Kidney epithelial cell (primary cell): ENCODE results near the gene ZNF367. TPM values are rescaled to one million over a fixed set of nuclear protein-coding genes. Genes with fewer than 3 reads are reported as not detected.

Experiments
- DNase-seq: peaks from one replicate; pipeline ENCODE4 v3.0.0-alpha.2; 2010; ENCODE audit warnings: low read depth
- H3K27me3 ChIP-seq: 2 replicates; pipeline ENCODE4 v1.6.0; 2011; ENCODE audit warnings: low read length; ENCODE audit not compliant: control insufficient read depth, insufficient read depth
- H3K36me3 ChIP-seq: 2 replicates; pipeline ENCODE4 v1.5.1; 2011; ENCODE audit warnings: low read length; ENCODE audit not compliant: control insufficient read depth, insufficient read depth
- H3K4me3 ChIP-seq: 2 replicates; pipeline ENCODE4 v1.5.1; 2011; ENCODE audit warnings: low read depth, mild to moderate bottlenecking, control low read depth, low read length
- total RNA-seq: library from RNA; depleted of rRNA; stranded (reverse); fragments of >200 nt; gene quantifications from 2 replicates; pipeline ENCODE4 v1.2.3, GENCODE V29; 2015
- TF ChIP-seq, protein P1 (sequence below): IDR thresholded peaks from 2 replicates; pipeline ENCODE4 v1.5.1; 2011; ENCODE audit warnings: mild to moderate bottlenecking, moderate library complexity, low read length, control low read depth, inconsistent platforms; ENCODE audit not compliant: insufficient read depth, poor library complexity, severe bottlenecking

ZNF367 gene
- total RNA-seq, 1 donor from 2014 or later: 2.4 TPM

DNA sequence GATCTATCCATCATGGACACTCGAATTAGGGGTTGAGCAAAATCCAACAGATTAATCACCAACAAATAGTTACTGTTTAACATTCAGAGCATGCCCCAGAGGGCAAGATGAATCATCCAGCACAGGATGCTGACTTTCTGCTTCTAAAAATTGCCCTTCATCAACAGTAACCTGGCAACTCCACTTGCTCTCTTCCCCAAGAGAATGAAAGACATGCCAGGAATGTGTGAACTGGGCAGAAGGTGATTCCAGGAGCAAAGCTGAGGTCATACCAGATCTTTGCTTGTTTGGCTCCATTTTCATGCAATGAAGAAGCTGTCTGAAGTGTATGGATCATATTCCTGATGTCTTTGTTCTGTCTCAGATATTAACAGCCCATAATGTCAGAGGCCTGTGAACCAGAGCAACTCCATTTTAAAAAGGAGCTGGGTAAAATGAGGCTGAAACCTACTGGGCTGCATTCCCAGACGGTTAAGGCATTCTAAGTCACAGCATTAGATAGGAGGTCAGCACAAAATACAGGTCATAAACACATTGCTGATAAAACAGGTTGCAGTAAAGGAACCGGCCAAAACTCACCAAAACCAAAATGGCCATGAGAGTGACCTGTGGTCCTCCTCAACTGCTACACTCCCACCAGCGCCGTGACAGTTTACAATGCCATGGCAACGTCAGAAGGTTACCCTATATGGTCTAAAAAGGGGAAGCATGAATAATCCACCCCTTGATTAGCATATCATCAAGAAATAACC lies 2.5 kb upstream of the ZNF367 start:
- Histone ChIP-seq H3K4me3 (no peak overlapping the region), H3K36me3 (no peaks in the 10 kb centered on the region)

DNA sequence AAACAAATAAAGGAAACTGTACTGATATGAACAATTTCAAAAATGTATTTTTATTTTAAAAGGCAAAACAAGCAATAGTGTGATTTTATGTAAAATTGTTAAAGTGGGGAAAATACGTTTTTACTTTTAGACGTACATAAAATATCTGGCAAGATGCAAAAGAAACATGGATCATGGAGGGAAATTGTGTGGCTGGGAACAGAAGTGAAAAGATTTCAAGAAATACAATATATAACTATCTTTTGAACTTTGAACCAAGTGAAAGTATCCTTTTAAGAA lies 1.5 kb upstream of the ZNF367 start:
- no peaks in the 10 kb centered on the region for H3K27me3 ChIP-seq
- TF ChIP-seq, protein P1, sequence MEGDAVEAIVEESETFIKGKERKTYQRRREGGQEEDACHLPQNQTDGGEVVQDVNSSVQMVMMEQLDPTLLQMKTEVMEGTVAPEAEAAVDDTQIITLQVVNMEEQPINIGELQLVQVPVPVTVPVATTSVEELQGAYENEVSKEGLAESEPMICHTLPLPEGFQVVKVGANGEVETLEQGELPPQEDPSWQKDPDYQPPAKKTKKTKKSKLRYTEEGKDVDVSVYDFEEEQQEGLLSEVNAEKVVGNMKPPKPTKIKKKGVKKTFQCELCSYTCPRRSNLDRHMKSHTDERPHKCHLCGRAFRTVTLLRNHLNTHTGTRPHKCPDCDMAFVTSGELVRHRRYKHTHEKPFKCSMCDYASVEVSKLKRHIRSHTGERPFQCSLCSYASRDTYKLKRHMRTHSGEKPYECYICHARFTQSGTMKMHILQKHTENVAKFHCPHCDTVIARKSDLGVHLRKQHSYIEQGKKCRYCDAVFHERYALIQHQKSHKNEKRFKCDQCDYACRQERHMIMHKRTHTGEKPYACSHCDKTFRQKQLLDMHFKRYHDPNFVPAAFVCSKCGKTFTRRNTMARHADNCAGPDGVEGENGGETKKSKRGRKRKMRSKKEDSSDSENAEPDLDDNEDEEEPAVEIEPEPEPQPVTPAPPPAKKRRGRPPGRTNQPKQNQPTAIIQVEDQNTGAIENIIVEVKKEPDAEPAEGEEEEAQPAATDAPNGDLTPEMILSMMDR: no peak
- H3K4me3 ChIP-seq: peak overlapping the region; percentile 77
- no peaks in the 10 kb centered on the region for H3K36me3 ChIP-seq
- DNase-seq: no peak

More for the DNA sequence above, 2.5 kb upstream of the ZNF367 start:
- H3K27me3 ChIP-seq: no peaks in the 10 kb centered on the region
- DNase-seq: peak; percentile 98
- TF ChIP-seq, protein P1: no peak

DNA sequence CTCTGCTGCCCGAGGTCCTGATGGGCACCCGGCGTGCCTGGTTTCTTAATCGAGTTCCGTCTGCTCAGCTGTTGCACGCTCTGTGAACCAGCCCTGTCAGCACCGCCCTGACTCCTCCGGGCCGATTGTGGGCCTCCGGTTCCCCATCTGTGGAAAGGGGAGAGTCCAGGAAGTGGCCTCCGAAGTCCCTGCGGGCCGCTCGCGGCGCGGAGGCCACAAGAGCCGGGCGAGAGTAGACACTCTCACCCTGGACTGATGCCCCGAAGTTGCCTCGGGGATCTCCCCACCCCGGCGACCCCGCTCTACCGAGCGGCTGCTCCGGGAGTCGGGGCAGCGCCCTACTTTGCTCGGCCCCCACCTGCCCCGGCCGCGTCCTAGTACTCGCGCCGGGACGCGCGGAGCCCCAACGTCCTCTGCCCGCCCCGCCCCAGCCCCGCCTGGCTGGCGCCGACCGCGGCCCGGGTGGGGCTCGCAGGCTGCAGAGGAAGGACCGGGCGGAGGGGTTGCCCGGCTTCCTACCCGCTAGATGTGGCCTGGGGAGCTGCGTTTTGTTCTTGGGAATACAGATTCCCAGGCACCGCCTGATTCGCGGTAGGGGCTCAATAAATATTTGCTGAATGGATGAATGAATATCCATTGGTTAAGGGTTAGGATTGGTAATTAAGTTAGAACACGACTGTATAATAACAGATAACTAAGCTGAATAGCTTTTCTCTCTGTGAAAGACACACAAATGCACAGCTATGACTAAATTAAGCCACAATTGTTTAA lies 935 bp upstream of the ZNF367 start:
- Histone ChIP-seq H3K4me3 (peak overlapping the region; percentile 77), H3K36me3 (no peaks in the 10 kb centered on the region), H3K27me3 (no peaks in the 10 kb centered on the region)
- no peak for DNase-seq
- TF ChIP-seq, protein P1: no peak

DNA sequence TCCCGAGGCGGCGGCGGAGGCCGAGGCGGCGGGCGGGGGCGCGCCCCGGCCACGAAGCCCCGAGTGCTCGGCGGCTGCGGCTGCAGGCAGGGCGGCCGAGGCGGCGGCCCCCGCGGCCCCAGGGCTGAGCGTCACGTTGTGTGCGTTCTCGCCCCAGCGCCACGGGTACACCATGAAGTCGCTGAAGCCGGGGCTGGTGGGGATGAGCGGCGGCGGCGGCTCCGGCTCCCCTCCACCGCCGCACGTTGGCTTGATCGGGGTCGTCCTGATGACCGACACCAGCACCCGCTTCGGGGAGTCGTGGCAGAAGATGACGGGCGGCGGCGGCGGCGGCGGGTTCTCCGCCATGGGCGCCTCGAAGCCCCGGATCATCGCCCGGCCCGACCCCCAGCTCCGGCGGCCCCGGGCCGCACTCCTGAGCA lies 498 bp downstream of the ZNF367 start:
- Histone ChIP-seq H3K27me3 (no peaks in the 10 kb centered on the region), H3K4me3 (peak overlapping the region; percentile 81), H3K36me3 (no peaks in the 10 kb centered on the region)
- TF ChIP-seq, protein P1: no peak
- DNase-seq: no peak

DNA sequence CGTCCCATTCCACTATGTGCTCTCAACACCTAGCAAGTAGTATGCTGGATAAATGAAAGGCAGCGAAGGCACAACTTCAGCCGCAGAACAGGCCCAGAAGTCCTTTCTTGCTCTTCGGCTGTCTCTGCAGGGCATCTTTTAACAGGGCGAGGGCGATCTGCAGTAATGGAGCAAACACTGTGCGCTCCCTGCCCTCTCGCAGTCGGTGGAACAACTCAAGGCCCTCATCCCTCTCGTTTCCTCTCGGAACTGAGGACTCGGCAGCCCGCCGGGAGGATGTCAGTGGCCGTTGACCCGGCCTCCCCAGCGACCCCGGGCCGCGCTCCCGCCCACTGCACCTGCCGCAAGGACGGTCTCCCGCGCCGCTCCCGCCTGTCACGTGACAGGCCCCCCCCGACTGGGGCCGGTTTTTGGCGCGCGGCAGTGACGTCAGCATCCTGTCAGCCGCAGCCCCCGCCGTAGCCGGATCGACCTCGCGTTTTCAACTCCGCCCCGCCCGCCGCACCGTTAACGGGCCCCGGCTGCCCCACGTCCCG lies 1.1 kb downstream of the ZNF367 start:
- H3K36me3 ChIP-seq: no peaks in the 10 kb centered on the region
- H3K27me3 ChIP-seq: no peaks in the 10 kb centered on the region
- TF ChIP-seq, protein P1: no peak
- DNase-seq: no peak
- H3K4me3 ChIP-seq: peak overlapping the region; percentile 81
